ENCODE measurements around the gene GPATCH3. TPM values are rescaled to one million over a fixed set of nuclear protein-coding genes. Genes with fewer than 3 reads are reported as not detected.

Gene GPATCH3
- total RNA-seq, 1 donor from 2014 or later, result 26.0 TPM

DNA sequence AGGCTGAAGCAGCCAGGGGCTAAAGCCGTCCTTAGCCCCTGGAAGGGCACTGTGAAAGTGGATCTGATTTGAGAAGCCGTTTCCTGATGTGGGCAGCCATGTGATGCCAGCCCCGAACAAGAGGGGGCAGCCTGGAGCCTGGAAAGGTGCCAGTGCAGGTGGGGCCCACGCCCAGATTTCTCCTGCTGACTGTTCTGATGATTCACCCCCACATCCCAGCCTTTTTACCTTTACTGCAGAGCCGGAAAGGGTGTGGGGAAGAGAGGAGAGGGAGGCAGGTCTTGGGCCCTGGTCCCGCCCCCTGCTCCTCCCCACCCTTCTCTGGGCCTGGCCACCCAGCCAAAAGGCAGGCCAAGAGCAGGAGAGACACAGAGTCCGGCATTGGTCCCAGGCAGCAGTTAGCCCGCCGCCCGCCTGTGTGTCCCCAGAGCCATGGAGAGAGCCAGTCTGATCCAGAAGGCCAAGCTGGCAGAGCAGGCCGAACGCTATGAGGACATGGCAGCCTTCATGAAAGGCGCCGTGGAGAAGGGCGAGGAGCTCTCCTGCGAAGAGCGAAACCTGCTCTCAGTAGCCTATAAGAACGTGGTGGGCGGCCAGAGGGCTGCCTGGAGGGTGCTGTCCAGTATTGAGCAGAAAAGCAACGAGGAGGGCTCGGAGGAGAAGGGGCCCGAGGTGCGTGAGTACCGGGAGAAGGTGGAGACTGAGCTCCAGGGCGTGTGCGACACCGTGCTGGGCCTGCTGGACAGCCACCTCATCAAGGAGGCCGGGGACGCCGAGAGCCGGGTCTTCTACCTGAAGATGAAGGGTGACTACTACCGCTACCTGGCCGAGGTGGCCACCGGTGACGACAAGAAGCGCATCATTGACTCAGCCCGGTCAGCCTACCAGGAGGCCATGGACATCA is 37.2 kb downstream of the GPATCH3 start, which contains the start of gene SFN:
SFN (plus strand) TSS at position 369 of the 904 bp plus-strand sequence; CDS start at position 433, 64 bp downstream.
- CTCF ChIA-PET, result interaction anchor here (0.8 to 1.4 kb wide), 2 partner anchors 14 to 29 kb away, joined by 3 to 4 read pairs; no protein-coding TSS in a partner anchor
- TF ChIP-seq, protein P1, sequence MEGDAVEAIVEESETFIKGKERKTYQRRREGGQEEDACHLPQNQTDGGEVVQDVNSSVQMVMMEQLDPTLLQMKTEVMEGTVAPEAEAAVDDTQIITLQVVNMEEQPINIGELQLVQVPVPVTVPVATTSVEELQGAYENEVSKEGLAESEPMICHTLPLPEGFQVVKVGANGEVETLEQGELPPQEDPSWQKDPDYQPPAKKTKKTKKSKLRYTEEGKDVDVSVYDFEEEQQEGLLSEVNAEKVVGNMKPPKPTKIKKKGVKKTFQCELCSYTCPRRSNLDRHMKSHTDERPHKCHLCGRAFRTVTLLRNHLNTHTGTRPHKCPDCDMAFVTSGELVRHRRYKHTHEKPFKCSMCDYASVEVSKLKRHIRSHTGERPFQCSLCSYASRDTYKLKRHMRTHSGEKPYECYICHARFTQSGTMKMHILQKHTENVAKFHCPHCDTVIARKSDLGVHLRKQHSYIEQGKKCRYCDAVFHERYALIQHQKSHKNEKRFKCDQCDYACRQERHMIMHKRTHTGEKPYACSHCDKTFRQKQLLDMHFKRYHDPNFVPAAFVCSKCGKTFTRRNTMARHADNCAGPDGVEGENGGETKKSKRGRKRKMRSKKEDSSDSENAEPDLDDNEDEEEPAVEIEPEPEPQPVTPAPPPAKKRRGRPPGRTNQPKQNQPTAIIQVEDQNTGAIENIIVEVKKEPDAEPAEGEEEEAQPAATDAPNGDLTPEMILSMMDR (IDR thresholded peaks at IDR 0.05), result no peak

DNA sequence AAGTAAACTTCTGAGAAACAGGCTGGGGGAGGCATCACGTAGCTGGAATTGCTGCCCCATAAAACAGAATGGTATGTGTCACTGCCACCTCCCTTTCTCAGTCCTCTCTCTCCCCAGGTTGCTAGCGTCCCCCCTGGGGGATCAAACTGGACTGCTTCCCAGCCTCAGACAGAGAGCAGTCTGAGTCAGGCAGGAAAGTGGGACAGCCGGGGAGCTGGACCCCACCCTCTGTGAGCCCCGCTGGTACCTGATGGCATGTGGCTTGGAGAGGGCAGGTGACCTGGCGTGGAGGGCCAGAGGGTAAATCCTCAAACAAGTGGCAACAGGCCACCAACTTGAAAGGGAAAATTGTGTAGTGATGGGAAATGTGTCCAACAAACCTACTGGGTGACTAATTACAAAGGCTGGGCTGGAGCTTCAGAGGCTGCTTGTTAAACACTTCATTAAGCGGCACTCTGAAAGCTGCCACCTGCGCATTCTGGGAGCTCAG is 38.3 kb downstream of the GPATCH3 start:
- ATAC-seq (ENCODE audit: low read depth) (no peak), DNase-seq (no peak)
- no peaks in the 10 kb centered on the region for H3K9me3 Mint-ChIP-seq
- H3K4me3 Mint-ChIP-seq, result peak overlapping the region; percentile 44
- H3K36me3 Mint-ChIP-seq (ENCODE audit: low read depth), result peaks cover 5% of the 10 kb centered on the region
- peaks cover 23% of the 10 kb centered on the region for H3K4me1 Mint-ChIP-seq
- CTCF ChIA-PET, result interaction anchor here (1.4 kb wide), 1 partner anchor 27 kb away, joined by 3 read pairs; no protein-coding TSS in a partner anchor
- TF ChIP-seq, protein P1 (IDR thresholded peaks at IDR 0.05), result no peak
- POLR2A ChIA-PET, result interaction anchor here (0.6 to 0.8 kb wide), 2 partner anchors 23 to 487 kb away, joined by 3 to 5 read pairs; no protein-coding TSS in a partner anchor
- intact Hi-C loops (cut with micrococcal nuclease), result no loop called here
- no peaks in the 10 kb centered on the region for H3K27me3 Mint-ChIP-seq
- no peak overlapping the region for H3K27ac Mint-ChIP-seq

More for the DNA sequence above, 37.2 kb downstream of the GPATCH3 start, which contains the start of gene SFN:
- Mint-ChIP-seq H3K9me3 (no peaks in the 10 kb centered on the region), H3K27me3 (no peaks in the 10 kb centered on the region), H3K4me1 (peaks cover 23% of the 10 kb centered on the region), H3K36me3 (ENCODE audit: low read depth) (peaks cover 4% of the 10 kb centered on the region), H3K4me3 (peak within 1 kb of the TSS; percentile 92), H3K27ac (peak within 1 kb of the TSS; percentile 98)
- POLR2A ChIA-PET, result interaction anchor here (0.8 to 3.6 kb wide), 2 partner anchors 24 to 26 kb away, joined by 3 to 64 read pairs; partner anchors contain the start of gene GPN2
- DNase-seq (no peak), ATAC-seq (ENCODE audit: low read depth) (no peak)
- intact Hi-C loops (cut with micrococcal nuclease), result no loop called here

DNA sequence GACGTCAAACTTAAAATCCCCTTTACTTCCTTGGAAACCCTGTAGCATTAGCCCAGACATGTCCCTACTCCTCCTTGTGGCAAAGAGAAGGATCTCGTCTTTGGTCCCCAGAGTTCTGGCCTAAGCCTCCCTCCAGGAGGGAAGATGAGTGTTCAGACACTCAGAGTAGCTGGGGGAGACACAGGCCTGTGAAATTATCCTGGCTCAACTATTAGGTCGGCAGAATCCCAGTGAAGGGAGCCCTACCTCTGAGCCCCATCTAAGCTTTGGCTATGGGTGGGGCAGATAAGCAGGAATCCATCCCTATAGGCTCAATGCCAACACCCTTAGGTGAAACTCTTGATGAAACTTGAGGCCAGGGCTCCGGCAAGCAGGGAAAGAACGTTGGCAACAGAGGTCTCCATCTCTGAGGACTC is 39.0 kb downstream of the GPATCH3 start:
- Mint-ChIP-seq H3K36me3 (ENCODE audit: low read depth) (peaks cover 8% of the 10 kb centered on the region), H3K27ac (no peak overlapping the region), H3K4me1 (peaks cover 23% of the 10 kb centered on the region), H3K27me3 (no peaks in the 10 kb centered on the region), H3K4me3 (no peak overlapping the region), H3K9me3 (no peaks in the 10 kb centered on the region)
- POLR2A ChIA-PET, result no interaction called here
- DNase-seq (no peak), ATAC-seq (ENCODE audit: low read depth) (no peak)
- CTCF ChIA-PET, result interaction anchor here (1.4 kb wide), 1 partner anchor 27 kb away, joined by 3 read pairs; no protein-coding TSS in a partner anchor
- intact Hi-C loops (cut with micrococcal nuclease), result no loop called here
- TF ChIP-seq, protein P1 (IDR thresholded peaks at IDR 0.05), result no peak

DNA sequence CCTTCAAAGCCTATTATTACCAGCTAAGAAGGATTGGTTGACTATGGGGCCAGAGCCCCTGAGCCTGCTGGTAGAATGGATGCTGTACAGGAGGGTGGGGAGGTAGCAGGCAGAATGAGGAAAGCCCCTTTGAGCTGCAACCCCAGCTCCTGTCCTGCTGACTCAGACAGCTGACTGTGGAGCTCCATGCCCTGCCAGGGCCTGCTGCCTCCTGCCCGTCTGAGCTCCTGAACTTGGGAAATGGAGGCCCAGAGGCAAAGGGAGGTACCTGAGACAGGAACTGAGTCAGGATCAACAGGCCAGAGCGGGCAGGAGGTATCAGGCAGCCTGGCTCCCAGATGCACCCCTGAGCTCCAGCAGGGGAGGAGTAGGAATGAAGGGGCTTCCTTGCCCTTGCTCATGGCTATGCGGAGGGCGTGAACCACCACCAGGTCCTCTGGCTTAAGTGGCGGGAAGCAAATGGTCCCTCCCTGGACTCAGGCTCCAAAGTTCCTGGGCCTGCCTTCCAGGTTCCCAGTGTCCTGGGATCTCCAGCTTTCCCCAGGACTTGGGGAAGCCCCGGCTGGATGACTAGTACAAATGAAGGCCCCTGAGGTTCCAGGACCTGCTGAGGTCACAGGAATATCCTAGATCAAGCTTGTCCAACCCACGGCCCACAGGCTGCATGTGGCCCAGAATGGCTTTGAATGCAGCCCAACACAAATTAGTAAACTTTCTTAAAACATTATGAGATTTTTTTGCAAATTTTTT is 41.2 kb downstream of the GPATCH3 start:
- intact Hi-C loops (cut with micrococcal nuclease), result no loop called here
- CTCF ChIA-PET, result interaction anchor here (1.1 to 1.5 kb wide), 2 partner anchors 19 to 28 kb away, joined by 4 read pairs; no protein-coding TSS in a partner anchor
- peaks cover 11% of the 10 kb centered on the region for H3K4me1 Mint-ChIP-seq
- no peak overlapping the region for H3K27ac Mint-ChIP-seq
- POLR2A ChIA-PET, result interaction anchor here (0.6 to 2.4 kb wide), 7 partner anchors 9 to 353 kb away, joined by 3 to 9 read pairs (median 4); no protein-coding TSS in a partner anchor
- no peak overlapping the region for H3K4me3 Mint-ChIP-seq
- no peak for DNase-seq
- no peaks in the 10 kb centered on the region for H3K9me3 Mint-ChIP-seq
- no peak for ATAC-seq (ENCODE audit: low read depth)
- peaks cover 14% of the 10 kb centered on the region for H3K36me3 Mint-ChIP-seq (ENCODE audit: low read depth)
- TF ChIP-seq, protein P1 (IDR thresholded peaks at IDR 0.05), result no peak
- H3K27me3 Mint-ChIP-seq, result no peaks in the 10 kb centered on the region
